Left ventricle myocardium inferior (tissue), 1 donor: ENCODE results near the gene NBEA. TPM values are rescaled to one million over a fixed set of nuclear protein-coding genes. Genes with fewer than 3 reads are reported as not detected.
A peak's percentile ranks its signal among the peaks of the same experiment; 100 is the strongest.

Experiments used
- DNase-seq: peaks from one replicate; pipeline ENCODE4 v3.0.0-alpha.2; 2020
- H3K27ac ChIP-seq: fragments of 200-600 bp; replicated peaks from 2 replicates; pipeline ENCODE4 v1.8.0; 2021
- H3K27me3 ChIP-seq: fragments of 200-600 bp; 2 replicates; pipeline ENCODE4 v1.8.0; 2021; ENCODE audit warnings: low read depth
- H3K36me3 ChIP-seq: fragments of 200-600 bp; 2 replicates; pipeline ENCODE4 v1.8.0; 2021
- H3K4me1 ChIP-seq: fragments of 200-600 bp; 2 replicates; pipeline ENCODE4 v1.8.0; 2021
- H3K4me3 ChIP-seq: fragments of 200-600 bp; 2 replicates; pipeline ENCODE4 v1.8.0; 2021; ENCODE audit warnings: mild to moderate bottlenecking, moderate library complexity
- H3K9me3 ChIP-seq: fragments of 200-600 bp; replicated peaks from 2 replicates; pipeline ENCODE4 v1.8.0; 2021
- CTCF ChIP-seq: fragments of 200-600 bp; IDR thresholded peaks from 2 replicates; pipeline ENCODE4 v1.8.0; 2021; ENCODE audit warnings: antibody characterized with exemption, mild to moderate bottlenecking, borderline replicate concordance
- intact Hi-C: fragments of 100-400 bp; cut with micrococcal nuclease; formaldehyde crosslinking; loops from one replicate; pipeline ENCODE4 v1.11.0; 2022
- total RNA-seq: library from RNA; stranded (reverse); fragmentation: NEBNext Ultra II Directional; extraction: Animal tissue kit (Norgen Biotek cat#: 25700); gene quantifications from one replicate; pipeline ENCODE4 v1.2.1, GENCODE V29; 2021
- donor health status: DM: no; HTN: yes; CAD: no; lungs with severe emphysema.

NBEA gene
- total RNA-seq, 1 donor from 2014 or later, result 21.0 TPM

- TF ChIP-seq CTCF, result no peak
- H3K27ac ChIP-seq, result no peak overlapping the region
- no peaks in the 10 kb centered on the region for H3K36me3 ChIP-seq
- DNase-seq, result no peak
- no peak overlapping the region for H3K4me3 ChIP-seq
- H3K4me1 ChIP-seq, result no peaks in the 10 kb centered on the region
- H3K9me3 ChIP-seq, result no peaks in the 10 kb centered on the region
- H3K27me3 ChIP-seq, result no peaks in the 10 kb centered on the region
- intact Hi-C loops, result no loop called here
Measured at GRCh38 chr13:35643625-35644024, 701.6 kb downstream of the NBEA start.

- H3K27me3 ChIP-seq, result no peaks in the 10 kb centered on the region
- intact Hi-C loops, result no loop called here
- H3K36me3 ChIP-seq, result no peaks in the 10 kb centered on the region
- DNase-seq, result no peak
- no peak overlapping the region for H3K4me3 ChIP-seq
- no peak overlapping the region for H3K27ac ChIP-seq
- no peak for TF ChIP-seq CTCF
- H3K4me1 ChIP-seq, result no peaks in the 10 kb centered on the region
- H3K9me3 ChIP-seq, result no peaks in the 10 kb centered on the region
Measured at GRCh38 chr13:35646056-35646774, 704.1 kb downstream of the NBEA start.

GRCh38 chr13:35648201-35648600 lies 706.1 kb downstream of the NBEA start:
- Histone ChIP-seq H3K36me3 (no peaks in the 10 kb centered on the region), H3K27ac (peak overlapping the region; percentile 20), H3K9me3 (no peaks in the 10 kb centered on the region), H3K4me3 (no peak overlapping the region), H3K4me1 (no peaks in the 10 kb centered on the region), H3K27me3 (no peaks in the 10 kb centered on the region)
- TF ChIP-seq CTCF, result no peak
- DNase-seq, result no peak
- intact Hi-C loops, result no loop called here

- no peaks in the 10 kb centered on the region for H3K9me3 ChIP-seq
- no peaks in the 10 kb centered on the region for H3K36me3 ChIP-seq
- peak overlapping the region; percentile 20 for H3K27ac ChIP-seq
- no peak for DNase-seq
- intact Hi-C loops, result no loop called here
- no peak for TF ChIP-seq CTCF
- H3K4me3 ChIP-seq, result no peak overlapping the region
- no peaks in the 10 kb centered on the region for H3K27me3 ChIP-seq
- H3K4me1 ChIP-seq, result no peaks in the 10 kb centered on the region
Measured at GRCh38 chr13:35649162-35649561, 707.1 kb downstream of the NBEA start.

- no peaks in the 10 kb centered on the region for H3K9me3 ChIP-seq
- peaks cover 4% of the 10 kb centered on the region for H3K36me3 ChIP-seq
- peaks cover 3% of the 10 kb centered on the region for H3K4me1 ChIP-seq
- no peaks in the 10 kb centered on the region for H3K27me3 ChIP-seq
- intact Hi-C loops, result no loop called here
- no peak overlapping the region for H3K4me3 ChIP-seq
- no peak overlapping the region for H3K27ac ChIP-seq
- no peak for TF ChIP-seq CTCF
- no peak for DNase-seq
Measured at GRCh38 chr13:35659796-35660195, 717.7 kb downstream of the NBEA start.
